Fibroblast of upper back skin (primary cell): ENCODE measurements around the gene CLEC2L.

Experiments
- DNase-seq: peaks from one replicate; pipeline ENCODE4 v3.0.0-alpha.2; 2013

The CLEC2L gene

GRCh38 chr7:139523199-139523941 lies at the start of gene CLEC2L:
Gene CLEC2L, plus strand, starts transcription at chr7:139523685. Its CDS starts 243 bp downstream, at chr7:139523928.
- no peak for DNase-seq

- DNase-seq, result no peak
Observed at GRCh38 chr7:139476139-139476538, 47.3 kb upstream of the CLEC2L start.

- DNase-seq, result no peak
Observed at GRCh38 chr7:139476891-139477290, 46.6 kb upstream of the CLEC2L start.

GRCh38 chr7:139479620-139480019 lies 43.9 kb upstream of the CLEC2L start:
- DNase-seq, result no peak

- no peak for DNase-seq
Observed at GRCh38 chr7:139481364-139481763, 42.1 kb upstream of the CLEC2L start.

- no peak for DNase-seq
Observed at GRCh38 chr7:139482122-139482521, 41.4 kb upstream of the CLEC2L start.

- no peak for DNase-seq
Observed at GRCh38 chr7:139482662-139483466, 40.6 kb upstream of the CLEC2L start.

GRCh38 chr7:139487366-139488080 lies 36.0 kb upstream of the CLEC2L start:
- DNase-seq, result no peak

GRCh38 chr7:139488810-139489209 lies 34.7 kb upstream of the CLEC2L start:
- peak; percentile 17 for DNase-seq

- no peak for DNase-seq
Observed at GRCh38 chr7:139490130-139490529, 33.4 kb upstream of the CLEC2L start.

- DNase-seq, result no peak
Observed at GRCh38 chr7:139492293-139492692, 31.2 kb upstream of the CLEC2L start.

GRCh38 chr7:139494835-139495579 lies 28.5 kb upstream of the CLEC2L start:
- DNase-seq, result no peak

GRCh38 chr7:139495580-139496125 lies 27.8 kb upstream of the CLEC2L start:
- no peak for DNase-seq

- DNase-seq, result no peak
Observed at GRCh38 chr7:139496528-139496927, 27.0 kb upstream of the CLEC2L start.

- DNase-seq, result no peak
Observed at GRCh38 chr7:139500770-139501138, 22.7 kb upstream of the CLEC2L start.

- DNase-seq, result no peak
Observed at GRCh38 chr7:139502226-139502625, 21.3 kb upstream of the CLEC2L start.

- no peak for DNase-seq
Observed at GRCh38 chr7:139505563-139505962, 17.9 kb upstream of the CLEC2L start.

- DNase-seq, result no peak
Observed at GRCh38 chr7:139509535-139509934, 13.9 kb upstream of the CLEC2L start.

- no peak for DNase-seq
Observed at GRCh38 chr7:139511315-139511714, 12.2 kb upstream of the CLEC2L start.

- no peak for DNase-seq
Observed at GRCh38 chr7:139515266-139515665, 8.2 kb upstream of the CLEC2L start.

- DNase-seq, result no peak
Observed at GRCh38 chr7:139521439-139521838, 2.0 kb upstream of the CLEC2L start.

GRCh38 chr7:139522830-139523198 lies 671 bp upstream of the CLEC2L start:
- DNase-seq, result no peak
